Ectodermal cell (in vitro differentiated cells): ENCODE results near the gene BCO1.

ENCODE experiments used
- H3K27ac ChIP-seq: 2 replicates; pipeline ENCODE4 v1.7.0; 2013; ENCODE audit warnings: mild to moderate bottlenecking, low read depth, low read length; ENCODE audit not compliant: insufficient read depth, poor library complexity, severe bottlenecking
- H3K27me3 ChIP-seq: 2 replicates; pipeline ENCODE4 v1.7.0; 2013; ENCODE audit warnings: mild to moderate bottlenecking, low read length; ENCODE audit not compliant: insufficient read depth, control insufficient read depth, poor library complexity, severe bottlenecking
- H3K36me3 ChIP-seq: one replicate; pipeline ENCODE4 v1.7.0; 2013; ENCODE audit warnings: low read length; ENCODE audit not compliant: control insufficient read depth, insufficient read depth
- H3K4me1 ChIP-seq: one replicate; pipeline ENCODE4 v1.7.0; 2013; ENCODE audit warnings: low read length; ENCODE audit not compliant: control insufficient read depth, insufficient read depth
- H3K4me3 ChIP-seq: 2 replicates; pipeline ENCODE4 v1.7.0; 2013; ENCODE audit warnings: low read depth, low read length, control low read depth; ENCODE audit not compliant: insufficient read depth
- H3K9me3 ChIP-seq: 2 replicates; pipeline ENCODE4 v1.7.0; 2013; ENCODE audit warnings: mild to moderate bottlenecking, low read length, moderate library complexity; ENCODE audit not compliant: control insufficient read depth
- WGBS, 2 experiments: methylation state at CpG; one replicate each; pipeline ENCODE4 v1.1.7; 2013; ENCODE audit warnings: missing lambda C conversion rate in 2 of 2; 5-methylcytosine and 5-hydroxymethylcytosine counted together

BCO1 gene

GRCh38 chr16:81314603-81315270, 76.2 kb downstream of the BCO1 start, which contains the start of gene GAN:
GAN (plus strand) TSS chr16:81314962; CDS start chr16:81315114, 152 bp downstream.
- Histone ChIP-seq H3K4me3 (peak within 1 kb of the TSS; percentile 78), H3K9me3 (no peaks in the 10 kb centered on the region), H3K27ac (peak within 1 kb of the TSS; percentile 66), H3K36me3 (no peaks in the 10 kb centered on the region), H3K4me1 (peaks cover 6% of the 10 kb centered on the region), H3K27me3 (peaks cover 10% of the 10 kb centered on the region)
- WGBS, 2 experiments = 0% methylated on average over 75 of the region's 75 CpGs

DNA sequence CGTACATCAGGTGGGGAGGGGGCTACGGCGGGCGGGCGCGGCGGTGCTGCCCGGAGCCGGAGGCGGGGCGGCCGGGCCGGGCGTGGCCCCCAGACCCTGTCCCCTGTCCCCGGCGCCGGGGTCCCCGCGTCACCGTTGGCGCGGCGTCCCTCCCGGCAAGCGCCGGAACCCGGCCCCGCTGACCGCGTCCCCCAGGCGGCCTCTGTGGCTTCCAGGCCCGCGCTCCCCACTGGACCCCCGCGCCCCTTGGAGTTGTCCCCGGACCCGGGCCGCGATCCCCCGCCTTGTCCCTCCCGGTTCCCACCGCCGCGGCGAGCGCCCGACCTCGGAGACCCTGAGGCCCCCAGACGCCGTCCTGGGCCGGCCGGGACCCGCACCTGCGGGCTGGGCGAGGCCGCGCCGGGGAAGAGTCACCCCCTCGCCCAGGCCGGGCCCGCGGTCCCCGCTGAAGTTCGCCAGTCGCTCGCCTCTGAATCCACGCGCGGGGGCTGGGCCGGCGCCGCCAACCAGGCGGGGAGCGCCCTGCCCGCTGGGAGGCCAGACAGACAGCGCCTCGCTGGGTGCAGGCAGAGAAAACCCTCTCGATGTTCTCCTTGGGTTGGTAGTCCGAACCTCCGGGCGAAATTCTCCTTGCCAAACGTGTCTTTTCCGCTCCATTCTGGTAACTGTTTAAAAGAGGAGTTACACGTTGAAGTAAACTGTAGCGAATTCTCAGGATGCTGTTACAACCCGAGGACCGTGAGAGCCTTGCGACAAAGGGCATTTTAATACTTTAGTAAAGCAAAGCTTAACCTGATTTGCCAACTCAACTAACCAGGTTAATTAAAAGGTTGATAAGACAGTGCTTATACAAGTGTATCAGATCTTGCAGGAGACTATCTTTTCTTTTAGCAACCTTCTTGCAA, 77.0 kb downstream of the BCO1 start:
- peaks cover 10% of the 10 kb centered on the region for H3K27me3 ChIP-seq

GRCh38 chr16:81316176-81316496, 77.6 kb downstream of the BCO1 start:
- 66 to 68% methylated on average over 5 of the region's 5 CpGs for WGBS, 2 experiments
- Histone ChIP-seq H3K4me3 (peak overlapping the region; percentile 78), H3K36me3 (no peaks in the 10 kb centered on the region), H3K27me3 (peaks cover 10% of the 10 kb centered on the region), H3K4me1 (peaks cover 6% of the 10 kb centered on the region), H3K27ac (no peak overlapping the region), H3K9me3 (no peaks in the 10 kb centered on the region)

More for the DNA sequence above, 77.0 kb downstream of the BCO1 start:
- Histone ChIP-seq H3K36me3 (no peaks in the 10 kb centered on the region), H3K27ac (peak overlapping the region; percentile 66), H3K9me3 (no peaks in the 10 kb centered on the region), H3K4me1 (peaks cover 6% of the 10 kb centered on the region), H3K4me3 (peak overlapping the region; percentile 78)
- 1% methylated on average over 88 of the region's 88 CpGs for WGBS, 2 experiments

- H3K4me3 ChIP-seq = no peak overlapping the region
- 71 to 80% methylated on average over 7 of the region's 7 CpGs for WGBS, 2 experiments
- H3K4me1 ChIP-seq = no peaks in the 10 kb centered on the region
- peaks cover 10% of the 10 kb centered on the region for H3K27me3 ChIP-seq
- H3K36me3 ChIP-seq = no peaks in the 10 kb centered on the region
- no peak overlapping the region for H3K27ac ChIP-seq
- no peaks in the 10 kb centered on the region for H3K9me3 ChIP-seq
Measured at GRCh38 chr16:81318711-81319110, 80.2 kb downstream of the BCO1 start.

- 80 to 81% methylated on average over 6 of the region's 6 CpGs for WGBS, 2 experiments
- no peak overlapping the region for H3K27ac ChIP-seq
- no peak overlapping the region for H3K4me3 ChIP-seq
- H3K4me1 ChIP-seq = no peaks in the 10 kb centered on the region
- H3K9me3 ChIP-seq = no peaks in the 10 kb centered on the region
- H3K27me3 ChIP-seq = peaks cover 10% of the 10 kb centered on the region
- no peaks in the 10 kb centered on the region for H3K36me3 ChIP-seq
Measured at GRCh38 chr16:81319221-81319912, 80.9 kb downstream of the BCO1 start.

DNA sequence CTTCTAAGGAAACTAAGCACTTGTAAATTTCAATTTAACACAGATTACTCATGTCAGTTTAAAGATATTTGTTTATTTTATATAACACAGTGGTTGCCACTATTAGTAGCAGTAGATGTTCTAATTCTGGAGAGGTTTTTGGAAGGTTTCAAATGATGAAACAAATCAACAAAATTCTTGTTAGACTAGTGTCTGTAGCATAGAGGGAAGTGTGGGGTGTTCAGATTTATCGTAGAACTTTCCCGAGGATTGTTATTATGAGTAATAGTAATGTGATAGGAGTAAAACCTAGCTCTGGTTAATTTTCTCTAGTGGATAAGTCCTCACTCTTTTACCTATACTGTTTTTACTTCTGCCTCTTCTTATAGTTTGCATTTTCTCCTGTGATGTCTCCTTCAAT, 82.5 kb downstream of the BCO1 start:
- 90 to 91% methylated on average over 2 of the region's 2 CpGs for WGBS, 2 experiments
- no peaks in the 10 kb centered on the region for H3K4me1 ChIP-seq
- H3K9me3 ChIP-seq = no peaks in the 10 kb centered on the region
- no peak overlapping the region for H3K4me3 ChIP-seq
- H3K27ac ChIP-seq = no peak overlapping the region
- peaks cover 2% of the 10 kb centered on the region for H3K27me3 ChIP-seq
- H3K36me3 ChIP-seq = no peaks in the 10 kb centered on the region

DNA sequence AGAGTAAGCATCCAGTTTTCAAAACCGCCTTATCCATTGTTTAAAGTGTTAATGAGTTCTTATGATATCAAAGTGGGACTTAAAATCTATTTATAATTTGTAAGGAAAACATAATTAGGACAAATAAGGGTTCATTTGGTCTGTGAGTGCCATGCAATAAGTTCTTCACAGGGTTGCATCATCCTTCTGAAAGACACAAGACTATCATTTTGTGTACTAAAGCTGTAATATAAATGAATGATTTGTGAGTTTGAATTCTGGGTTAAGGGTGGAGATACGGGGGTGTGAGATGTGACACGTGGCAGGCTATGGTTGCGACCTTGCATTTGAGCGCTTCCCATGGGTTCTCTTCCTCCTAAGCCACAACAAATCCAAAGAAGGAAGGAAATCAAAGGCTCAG, 83.0 kb downstream of the BCO1 start:
- H3K4me3 ChIP-seq = no peak overlapping the region
- no peaks in the 10 kb centered on the region for H3K36me3 ChIP-seq
- no peaks in the 10 kb centered on the region for H3K9me3 ChIP-seq
- H3K4me1 ChIP-seq = no peaks in the 10 kb centered on the region
- 93 to 98% methylated on average over 4 to 5 of the region's 5 CpGs for WGBS, 2 experiments
- H3K27ac ChIP-seq = no peak overlapping the region
- no peaks in the 10 kb centered on the region for H3K27me3 ChIP-seq

DNA sequence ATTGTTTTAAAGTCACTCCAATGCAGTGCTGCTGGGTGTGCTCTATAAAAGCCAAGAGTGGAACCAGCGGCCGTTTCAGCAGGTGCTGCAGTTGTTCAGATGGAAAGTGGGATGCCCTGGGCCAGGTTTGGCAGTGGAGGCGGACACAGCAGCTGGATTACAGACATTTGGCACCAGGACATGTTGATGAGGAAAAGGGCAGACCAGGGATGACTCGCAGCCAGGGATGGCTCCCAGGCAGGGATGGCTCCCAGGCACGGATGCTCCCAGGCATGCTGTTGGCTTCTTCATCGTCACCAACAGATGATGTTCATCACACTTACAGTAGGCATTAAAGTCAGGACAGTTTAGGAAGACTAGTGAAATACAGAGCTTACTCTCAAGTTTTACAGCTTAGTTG, 86.3 kb downstream of the BCO1 start:
- Histone ChIP-seq H3K27me3 (no peaks in the 10 kb centered on the region), H3K27ac (no peak overlapping the region), H3K9me3 (no peaks in the 10 kb centered on the region), H3K36me3 (no peaks in the 10 kb centered on the region), H3K4me3 (no peak overlapping the region), H3K4me1 (no peaks in the 10 kb centered on the region)
- WGBS, 2 experiments = 94 to 95% methylated on average over 6 of the region's 6 CpGs

DNA sequence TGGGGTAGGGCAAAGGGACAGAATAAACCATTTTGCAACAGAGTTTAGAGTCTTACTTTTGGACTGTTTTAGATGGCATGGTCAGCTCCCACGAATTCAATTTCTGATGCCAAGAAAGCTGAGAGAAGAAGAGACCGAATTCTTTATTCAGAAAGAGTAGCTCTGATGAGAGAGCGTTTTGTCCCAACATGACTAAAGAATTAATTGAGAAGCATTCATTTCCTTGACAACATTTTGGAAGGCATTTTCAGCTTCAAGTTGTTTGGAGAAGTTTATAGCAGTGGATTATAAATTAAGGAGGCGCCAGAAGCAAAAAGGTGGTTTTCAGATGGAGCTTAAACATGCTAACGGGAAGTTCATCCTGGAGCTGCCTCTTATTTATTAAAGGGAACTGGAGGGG, 88.5 kb downstream of the BCO1 start:
- Histone ChIP-seq H3K4me3 (no peak overlapping the region), H3K27me3 (no peaks in the 10 kb centered on the region), H3K4me1 (no peaks in the 10 kb centered on the region), H3K9me3 (no peaks in the 10 kb centered on the region), H3K36me3 (no peaks in the 10 kb centered on the region), H3K27ac (no peak overlapping the region)
- WGBS, 2 experiments = 91 to 97% methylated on average over 5 of the region's 5 CpGs
